Ishikawa (cell line): ENCODE measurements around the gene DNAJC2.
A peak's percentile ranks its signal among the peaks of the same experiment; 100 is the strongest.

Experiments
- CEBPB ChIP-seq: IDR thresholded peaks from 2 replicates; pipeline ENCODE4 v1.6.1; 2012
- CREB1 ChIP-seq: IDR thresholded peaks from 2 replicates; pipeline ENCODE4 v1.6.1; 2012; ENCODE audit warnings: low read depth
- EGR1 ChIP-seq: IDR thresholded peaks from 2 replicates; pipeline ENCODE4 v1.6.1; 2012
- EP300 ChIP-seq: IDR thresholded peaks from 2 replicates; pipeline ENCODE4 v1.6.1; 2012; ENCODE audit warnings: borderline replicate concordance
- FOXM1 ChIP-seq: IDR thresholded peaks from 2 replicates; pipeline ENCODE4 v1.6.1; 2012; ENCODE audit warnings: low read depth, borderline replicate concordance
- NFIC ChIP-seq: IDR thresholded peaks from 2 replicates; pipeline ENCODE4 v1.6.1; 2012
- RAD21 ChIP-seq: IDR thresholded peaks from 2 replicates; pipeline ENCODE4 v1.6.1; 2012; ENCODE audit warnings: low read depth
- TAF1 ChIP-seq: IDR thresholded peaks from 2 replicates; pipeline ENCODE4 v1.6.1; 2012; ENCODE audit warnings: low read depth, mild to moderate bottlenecking
- TCF12 ChIP-seq: IDR thresholded peaks from 2 replicates; pipeline ENCODE4 v1.6.1; 2012; ENCODE audit warnings: low read depth
- TEAD4 ChIP-seq: IDR thresholded peaks from 2 replicates; pipeline ENCODE4 v1.6.1; 2012
- YY1 ChIP-seq: IDR thresholded peaks from 2 replicates; pipeline ENCODE4 v1.6.1; 2012; ENCODE audit warnings: low read depth
- ZBTB7A ChIP-seq: IDR thresholded peaks from 2 replicates; pipeline ENCODE4 v1.6.1; 2012; ENCODE audit warnings: low read depth
- TF ChIP-seq, protein P1 (sequence below): IDR thresholded peaks from 2 replicates; pipeline ENCODE4 v1.6.1; 2012
- TF ChIP-seq, protein P2 (sequence below): IDR thresholded peaks from 2 replicates; pipeline ENCODE4 v1.6.1; 2012
- TF ChIP-seq, protein P3 (sequence below): IDR thresholded peaks from 2 replicates; pipeline ENCODE4 v1.6.1; 2012; ENCODE audit warnings: low read depth, mild to moderate bottlenecking

The DNAJC2 gene

DNA sequence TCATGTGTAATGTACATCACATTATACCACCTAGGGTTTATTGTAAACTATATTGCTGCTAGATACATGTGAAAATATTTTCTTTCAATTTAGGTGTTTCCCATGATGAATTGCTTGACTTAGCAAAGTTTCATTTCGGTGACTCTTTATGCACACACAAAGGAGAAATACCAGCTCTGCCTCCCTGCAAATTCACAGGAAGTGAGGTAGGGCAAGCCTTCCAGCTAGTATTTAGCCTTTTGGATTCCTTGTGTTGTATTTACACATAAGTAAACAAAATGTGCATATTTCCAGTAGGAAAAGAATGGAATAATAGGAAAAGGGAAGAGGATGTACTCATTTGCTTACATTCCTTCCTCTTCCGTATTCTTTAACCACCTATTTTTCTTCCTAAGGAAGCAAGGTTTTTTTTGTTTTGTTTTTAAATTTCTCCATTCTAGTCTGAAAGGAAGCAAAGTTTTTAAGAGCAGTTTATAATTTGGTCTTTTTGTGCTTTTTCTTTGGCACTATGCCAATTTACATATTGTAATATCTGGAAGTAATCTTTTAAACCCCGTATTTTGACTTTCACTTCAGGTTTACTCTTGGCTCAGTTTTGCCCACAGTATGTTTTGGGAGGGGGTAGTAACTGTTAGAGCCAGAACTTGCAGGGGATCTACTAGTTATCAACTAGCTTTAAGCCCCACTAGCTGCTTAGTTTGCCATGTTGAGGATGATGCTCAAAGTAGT is 36.9 kb downstream of the DNAJC2 start:
- TF ChIP-seq RAD21 (no peak), EGR1 (no peak), FOXM1 (no peak), NFIC (peak; percentile 81), CEBPB (no peak), EP300 (no peak), ZBTB7A (no peak)

DNA sequence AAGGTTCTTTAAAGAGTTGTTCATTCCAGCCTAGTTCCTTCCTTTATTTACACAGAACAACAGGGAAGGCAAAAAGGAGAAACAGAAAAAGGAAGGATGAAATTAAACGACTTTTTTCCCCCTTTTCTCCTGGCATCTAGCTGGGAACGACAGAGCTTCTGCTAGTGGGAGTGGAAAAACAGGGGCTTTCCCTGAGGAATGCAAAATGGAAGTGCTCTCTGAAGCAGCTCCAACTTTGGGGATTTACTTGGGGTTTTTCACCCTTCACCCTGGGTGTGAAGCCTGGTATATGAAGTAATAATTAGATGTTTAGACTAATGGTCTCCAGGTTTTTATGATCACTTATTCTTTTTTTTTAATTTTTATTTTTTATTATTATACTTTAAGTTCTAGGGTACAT is 43.1 kb downstream of the DNAJC2 start:
- no peak for TF ChIP-seq ZBTB7A

DNA sequence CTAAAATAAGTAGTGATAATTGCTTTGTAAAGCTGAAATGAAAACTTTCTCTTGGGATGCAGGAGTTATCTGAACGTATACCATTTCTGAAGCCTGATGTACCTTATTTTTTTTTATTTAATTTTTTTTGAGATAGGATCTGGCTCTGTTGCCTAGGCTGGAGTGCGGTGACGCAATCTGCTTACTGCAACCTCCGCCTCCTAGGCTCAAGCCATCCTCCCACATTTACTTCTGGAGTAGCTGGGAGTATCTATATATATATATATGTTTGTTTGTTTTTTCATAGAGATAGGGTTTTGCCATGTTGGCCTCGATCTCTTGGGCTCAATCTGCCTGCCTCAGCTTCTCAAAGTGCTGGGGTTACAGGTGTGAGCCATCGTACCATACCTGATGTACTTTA is 44.9 kb downstream of the DNAJC2 start:
- TF ChIP-seq NFIC (no peak), YY1 (no peak), TAF1 (no peak), CEBPB (no peak), TCF12 (no peak), TEAD4 (no peak)
- TF ChIP-seq, protein P1, sequence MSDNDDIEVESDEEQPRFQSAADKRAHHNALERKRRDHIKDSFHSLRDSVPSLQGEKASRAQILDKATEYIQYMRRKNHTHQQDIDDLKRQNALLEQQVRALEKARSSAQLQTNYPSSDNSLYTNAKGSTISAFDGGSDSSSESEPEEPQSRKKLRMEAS, result no peak
- TF ChIP-seq, protein P2, sequence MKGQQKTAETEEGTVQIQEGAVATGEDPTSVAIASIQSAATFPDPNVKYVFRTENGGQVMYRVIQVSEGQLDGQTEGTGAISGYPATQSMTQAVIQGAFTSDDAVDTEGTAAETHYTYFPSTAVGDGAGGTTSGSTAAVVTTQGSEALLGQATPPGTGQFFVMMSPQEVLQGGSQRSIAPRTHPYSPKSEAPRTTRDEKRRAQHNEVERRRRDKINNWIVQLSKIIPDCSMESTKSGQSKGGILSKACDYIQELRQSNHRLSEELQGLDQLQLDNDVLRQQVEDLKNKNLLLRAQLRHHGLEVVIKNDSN, result no peak
- TF ChIP-seq, protein P3, sequence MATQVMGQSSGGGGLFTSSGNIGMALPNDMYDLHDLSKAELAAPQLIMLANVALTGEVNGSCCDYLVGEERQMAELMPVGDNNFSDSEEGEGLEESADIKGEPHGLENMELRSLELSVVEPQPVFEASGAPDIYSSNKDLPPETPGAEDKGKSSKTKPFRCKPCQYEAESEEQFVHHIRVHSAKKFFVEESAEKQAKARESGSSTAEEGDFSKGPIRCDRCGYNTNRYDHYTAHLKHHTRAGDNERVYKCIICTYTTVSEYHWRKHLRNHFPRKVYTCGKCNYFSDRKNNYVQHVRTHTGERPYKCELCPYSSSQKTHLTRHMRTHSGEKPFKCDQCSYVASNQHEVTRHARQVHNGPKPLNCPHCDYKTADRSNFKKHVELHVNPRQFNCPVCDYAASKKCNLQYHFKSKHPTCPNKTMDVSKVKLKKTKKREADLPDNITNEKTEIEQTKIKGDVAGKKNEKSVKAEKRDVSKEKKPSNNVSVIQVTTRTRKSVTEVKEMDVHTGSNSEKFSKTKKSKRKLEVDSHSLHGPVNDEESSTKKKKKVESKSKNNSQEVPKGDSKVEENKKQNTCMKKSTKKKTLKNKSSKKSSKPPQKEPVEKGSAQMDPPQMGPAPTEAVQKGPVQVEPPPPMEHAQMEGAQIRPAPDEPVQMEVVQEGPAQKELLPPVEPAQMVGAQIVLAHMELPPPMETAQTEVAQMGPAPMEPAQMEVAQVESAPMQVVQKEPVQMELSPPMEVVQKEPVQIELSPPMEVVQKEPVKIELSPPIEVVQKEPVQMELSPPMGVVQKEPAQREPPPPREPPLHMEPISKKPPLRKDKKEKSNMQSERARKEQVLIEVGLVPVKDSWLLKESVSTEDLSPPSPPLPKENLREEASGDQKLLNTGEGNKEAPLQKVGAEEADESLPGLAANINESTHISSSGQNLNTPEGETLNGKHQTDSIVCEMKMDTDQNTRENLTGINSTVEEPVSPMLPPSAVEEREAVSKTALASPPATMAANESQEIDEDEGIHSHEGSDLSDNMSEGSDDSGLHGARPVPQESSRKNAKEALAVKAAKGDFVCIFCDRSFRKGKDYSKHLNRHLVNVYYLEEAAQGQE, result no peak

DNA sequence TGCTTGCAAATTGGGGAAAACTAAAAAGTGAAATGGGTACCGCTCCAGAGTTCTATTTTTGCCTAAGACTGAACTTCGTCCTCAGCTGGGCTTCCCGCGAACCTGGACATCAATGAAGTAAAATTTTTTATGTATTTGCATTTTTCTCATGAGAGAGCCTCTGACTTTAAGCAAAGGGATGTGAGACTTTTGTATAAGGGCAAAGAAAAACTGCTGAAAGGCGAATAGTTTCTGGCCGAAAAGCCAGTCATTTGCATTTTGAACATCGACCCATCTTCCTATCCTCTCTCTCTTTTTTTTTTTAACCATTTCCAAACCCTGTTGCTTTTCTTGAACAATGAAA is 46.8 kb downstream of the DNAJC2 start:
- TF ChIP-seq, protein P3, result no peak
- TF ChIP-seq EGR1, result no peak
- TF ChIP-seq ZBTB7A, result no peak

DNA sequence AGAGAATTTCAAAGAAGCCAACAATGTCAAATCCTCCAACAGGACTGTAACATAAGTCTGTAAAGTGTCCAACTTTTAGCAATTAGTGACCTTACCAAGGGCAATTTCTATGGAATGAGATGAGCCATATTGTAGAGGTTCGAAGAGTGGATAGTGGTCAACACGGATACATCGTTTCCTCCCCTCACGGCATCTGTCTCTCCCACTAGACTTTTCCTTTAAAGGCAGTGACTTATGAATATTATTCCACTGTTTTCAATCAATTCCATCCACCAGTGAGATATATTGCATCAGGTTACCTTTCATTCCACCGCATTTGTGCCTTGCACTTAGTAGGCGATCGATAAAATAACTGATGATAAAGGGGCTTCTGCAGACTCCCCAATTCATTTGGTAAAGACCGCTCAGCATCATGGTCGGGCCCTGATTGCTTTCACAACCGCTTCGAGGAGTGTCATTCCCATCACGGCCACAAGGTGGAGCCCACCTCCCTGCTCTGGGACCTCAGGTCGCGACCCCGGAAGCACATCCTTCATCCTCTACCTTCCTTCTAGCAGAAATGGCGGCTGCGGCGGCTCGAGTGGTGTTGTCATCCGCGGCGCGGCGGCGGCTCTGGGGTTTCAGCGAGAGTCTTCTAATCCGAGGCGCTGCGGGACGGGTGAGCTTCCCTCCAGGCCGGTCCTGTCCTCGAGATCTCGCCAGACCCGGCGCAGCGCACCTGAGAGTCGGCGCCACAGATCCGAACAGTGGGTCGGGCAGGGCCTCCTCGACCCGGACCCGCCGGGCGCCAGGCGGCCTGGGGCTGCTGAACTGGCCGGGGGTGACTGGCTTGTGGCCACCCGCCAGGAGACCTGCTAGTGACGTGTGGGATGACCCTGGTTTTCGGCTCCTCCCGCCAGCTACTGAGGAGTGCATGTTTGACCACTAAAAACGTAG is 47.4 kb downstream of the DNAJC2 start, which contains the start of gene PMPCB:
Gene PMPCB (plus strand): TSS at position 535 of the 936 bp plus-strand sequence. CDS start 25 bp downstream, at position 560.
- TF ChIP-seq FOXM1 (no peak), EGR1 (no peak), TAF1 (peak; percentile 94), TCF12 (0 out of 2 replicates have a peak, but pooled peaks have one; percentile 45), CEBPB (peak; percentile 68; the same call in 1 of the 2 replicates), ZBTB7A (no peak), NFIC (no peak), EP300 (no peak), CREB1 (no peak), YY1 (peak; percentile 97), TEAD4 (peak; percentile 25; the same call in 1 of the 2 replicates), RAD21 (peak; percentile 70)
- TF ChIP-seq, protein P2, result no peak
- TF ChIP-seq, protein P1, result peak; percentile 79
- TF ChIP-seq, protein P3, result no peak
